A549 (cell line): ENCODE measurements around the gene CMTM3. TPM values are rescaled to one million over a fixed set of nuclear protein-coding genes. Genes with fewer than 3 reads are reported as not detected.
"Not testable (repeated sequence)": the region's sequence is repeated elsewhere in the genome, so short reads cannot be mapped to it uniquely, and the experiment has no call there.

ENCODE experiments used
- ATAC-seq, 2 experiments: fragments of 200-7000 bp in 1 of 2; fragments of >200 bp in 1 of 2; cut with Nextera tagmentation in 1 of 2; cut with Tn5 transposase in 1 of 2; 3 replicates each; pipeline versions ENCODE4 v1.8.0 to v1.9.1; 2018 to 2020; ENCODE audit warnings: mild to moderate bottlenecking in 1 of 2, moderate library complexity in 1 of 2
- CTCF ChIA-PET: fragments of 300-600 bp; sonication (Branson Sonifier 250); formaldehyde crosslinking; extraction: SDS; loops from one replicate; lab custom pipeline; 2021; ENCODE audit warnings: antibody characterized with exemption, inconsistent platforms; lab: Yijun Ruan, JAX
- POLR2A ChIA-PET: fragments of 350-600 bp; formaldehyde crosslinking; extraction: SDS; loops from one replicate; lab custom pipeline; 2021; ENCODE audit warnings: antibody characterized with exemption, inconsistent platforms; lab: Yijun Ruan, JAX
- DNase-seq, 2 experiments: peaks; one replicate each; pipeline versions ENCODE4 v3.0.0 to v3.0.0-alpha.2; 2011 to 2016; ENCODE audit warnings: low read depth in 1 of 2, low spot score in 1 of 2
- FAIRE-seq: peaks from 2 replicates; lab custom pipeline; 2011; peaks lifted over from hg19 to GRCh38; lab: Jason Lieb, UNC
- H3K27ac ChIP-seq, 2 experiments: fragments of >200 bp; sonication (Bioruptor Twin); formaldehyde crosslinking; 3 replicates each; pipeline ENCODE4 v1.5.1; 2016 to 2017
- H3K4me1 ChIP-seq: fragments of >200 bp; sonication (Bioruptor Twin); formaldehyde crosslinking; 3 replicates; pipeline ENCODE4 v1.6.1; 2016
- H3K4me2 ChIP-seq: fragments of >200 bp; sonication (Bioruptor Twin); formaldehyde crosslinking; 3 replicates; pipeline ENCODE4 v1.6.1; 2016
- H3K4me3 ChIP-seq: fragments of >200 bp; sonication (Bioruptor Twin); formaldehyde crosslinking; 3 replicates; pipeline ENCODE4 v1.5.1; 2016
- H3K9me3 ChIP-seq: fragments of >200 bp; sonication (Bioruptor Twin); formaldehyde crosslinking; 3 replicates; pipeline ENCODE4 v1.6.1; 2016
- E2F6 ChIP-seq: IDR thresholded peaks from 2 replicates; pipeline ENCODE4 v1.6.1; 2012; ENCODE audit warnings: low read depth, borderline replicate concordance
- EHF ChIP-seq: fragments of 250-450 bp; sonication (Bioruptor Pico); IDR thresholded peaks from 2 replicates; pipeline ENCODE4 v1.5.0; 2020; ENCODE audit warnings: mild to moderate bottlenecking
- FOXS1 ChIP-seq: fragments of 250-450 bp; sonication (Bioruptor Pico); IDR thresholded peaks from 2 replicates; pipeline ENCODE4 v1.5.0; 2020; ENCODE audit warnings: mild to moderate bottlenecking, moderate library complexity
- HOXB5 ChIP-seq: fragments of 250-450 bp; sonication (Bioruptor Pico); IDR thresholded peaks from 2 replicates; pipeline ENCODE4 v1.5.0; 2020; ENCODE audit warnings: mild to moderate bottlenecking, moderate library complexity
- KDM1A ChIP-seq: fragments of 200-600 bp; sonication (generic); IDR thresholded peaks from 2 replicates; pipeline ENCODE4 v1.6.1; 2016; ENCODE audit warnings: low read depth, mild to moderate bottlenecking
- KDM5A ChIP-seq: fragments of 200-600 bp; sonication (generic); IDR thresholded peaks from 2 replicates; pipeline ENCODE4 v1.6.1; 2016; ENCODE audit warnings: antibody characterized with exemption, mild to moderate bottlenecking
- MAFK ChIP-seq: fragments of 450-650 bp; IDR thresholded peaks from 2 replicates; pipeline ENCODE4 v1.6.1; 2014; ENCODE audit not compliant: partially characterized antibody
- MAZ ChIP-seq: fragments of 150-350 bp; IDR thresholded peaks from 2 replicates; pipeline ENCODE4 v1.6.1; 2014; ENCODE audit warnings: antibody characterized with exemption, low read depth, low read length, borderline replicate concordance
- NR3C1 ChIP-seq: fragments of >200 bp; sonication (Bioruptor Twin); formaldehyde crosslinking; IDR thresholded peaks from 3 replicates; pipeline ENCODE4 v1.6.1; 2017
- REST ChIP-seq: fragments of 200-600 bp; sonication (generic); IDR thresholded peaks from 2 replicates; pipeline ENCODE4 v1.6.1; 2016; ENCODE audit warnings: antibody characterized with exemption, mild to moderate bottlenecking, moderate library complexity
- TFCP2L1 ChIP-seq: fragments of 250-450 bp; sonication (Bioruptor Pico); IDR thresholded peaks from 2 replicates; pipeline ENCODE4 v1.5.0; 2021; ENCODE audit warnings: mild to moderate bottlenecking
- ZNF302 ChIP-seq: fragments of 250-450 bp; sonication (Bioruptor Pico); IDR thresholded peaks from 2 replicates; pipeline ENCODE4 v1.9.0; 2021; ENCODE audit warnings: inconsistent platforms, mild to moderate bottlenecking, moderate library complexity
- WGBS: methylation state at CpG from one replicate; pipeline ENCODE4 v1.1.6; 2017; ENCODE audit errors: missing lambda C conversion rate; 5-methylcytosine and 5-hydroxymethylcytosine counted together
- polyA plus RNA-seq, 4 experiments: library from polyadenylated mRNA; depleted of rRNA in 3 of 4; stranded (reverse); fragments of >200 nt; fragmentation: RNase III in 1 of 4; extraction: RNeasy Plus Mini Kit Qiagen cat#74134 plus additional on column Dnase treatment in 1 of 4; gene quantifications; 2 replicates in 3 of 4; 3 replicates in 1 of 4; pipeline ENCODE4 v1.2.3, GENCODE V29; 2011 to 2017

Gene CMTM3
- polyA plus RNA-seq, 2 of the 4 experiments (the other 2 are of a cell fraction), result 36.0 to 36.1 TPM

- CTCF ChIA-PET, result interaction anchor here (0.6 to 4.8 kb wide), 19 partner anchors 9 to 1001 kb away, joined by 3 to 34 read pairs (median 4); partner anchors contain the start of genes CKLF, CMTM2, DYNC1LI2 and TK2
- FAIRE-seq (no peak), ATAC-seq (no peak), DNase-seq (no peak)
- Histone ChIP-seq H3K4me2 (no peak overlapping the region), H3K4me1 (peaks cover 7% of the 10 kb centered on the region), H3K9me3 (no peaks in the 10 kb centered on the region), H3K27ac (no peak overlapping the region), H3K4me3 (no peak overlapping the region)
- 93% methylated on average over 2 of the region's 2 CpGs for WGBS
- TF ChIP-seq NR3C1 (no peak), FOXS1 (CRISPR knock-in tag) (no peak), REST (no peak), KDM5A (no peak)
- POLR2A ChIA-PET, result interaction anchor here (0.6 to 1.8 kb wide), 2 partner anchors 11 to 24 kb away, joined by 5 to 8 read pairs; partner anchors contain the start of gene CKLF
These were observed 40.8 kb upstream of the CMTM3 start for GRCh38 chr16:66563574-66564334.

- Histone ChIP-seq H3K4me1 (peaks cover 26% of the 10 kb centered on the region), H3K4me2 (no peak within 1 kb of the TSS), H3K9me3 (no peaks in the 10 kb centered on the region), H3K27ac (no peak within 1 kb of the TSS), H3K4me3 (no peak within 1 kb of the TSS)
- no peak for DNase-seq
- CTCF ChIA-PET, result interaction anchor here (0.9 to 4.8 kb wide), 3 partner anchors 16 to 96 kb away, joined by 3 to 34 read pairs (median 26); partner anchors contain the start of genes CKLF and TK2
- no peak for ATAC-seq
- WGBS, result 95% methylated on average over 53 of the region's 54 CpGs
- TF ChIP-seq MAZ (no peak), E2F6 (no peak), ZNF302 (no peak), TFCP2L1 (CRISPR knock-in tag) (no peak), EHF (CRISPR knock-in tag) (no peak), HOXB5 (no peak)
- no peak for FAIRE-seq
- POLR2A ChIA-PET, result no interaction called here
These were observed 38.2 kb upstream of the CMTM3 start, which contains the start of gene CMTM1 for GRCh38 chr16:66566051-66566901. TSS of gene CMTM1 (plus strand) at chr16:66566439. CDS start at chr16:66566514, 75 bp downstream.

- H3K9me3 ChIP-seq, POLR2A ChIA-PET, FAIRE-seq, DNase-seq, H3K4me2 ChIP-seq, ATAC-seq, CTCF ChIA-PET, H3K4me3 ChIP-seq, H3K27ac ChIP-seq: not testable (repeated sequence)
- WGBS, result 98% methylated on average over 3 of the region's 3 CpGs
- TF ChIP-seq KDM1A, result peak; percentile 48; the same call in 1 of the 2 replicates
- peaks cover 26% of the 10 kb centered on the region for H3K4me1 ChIP-seq
These were observed 37.2 kb upstream of the CMTM3 start for GRCh38 chr16:66567270-66567669.

- ChIA-PET CTCF (interaction anchor here (0.7 to 1.1 kb wide), 3 partner anchors 41 to 212 kb away, joined by 3 read pairs; no protein-coding TSS in a partner anchor), POLR2A (no interaction called here)
- H3K9me3 ChIP-seq, result no peaks in the 10 kb centered on the region
- peaks cover 26% of the 10 kb centered on the region for H3K4me1 ChIP-seq
- ATAC-seq (no peak), DNase-seq (no peak), FAIRE-seq (no peak)
- H3K27ac ChIP-seq, result peak overlapping the region in 1 of 2 experiments; percentile 56; a peak in 3 of 6 replicates
- no peak overlapping the region for H3K4me3 ChIP-seq
- peak overlapping the region; percentile 57; the same call in 1 of the 3 replicates for H3K4me2 ChIP-seq
- TF ChIP-seq MAZ (no peak), MAFK (peak; percentile 53)
- WGBS, result 82% methylated on average over 2 of the region's 2 CpGs
These were observed 36.1 kb upstream of the CMTM3 start for GRCh38 chr16:66568355-66568754.
